Sigmoid colon (tissue), 7 donors: Measurements from ENCODE around the gene CHRNB1. TPM values are rescaled to one million over a fixed set of nuclear protein-coding genes. Genes with fewer than 3 reads are reported as not detected.

Experiments
- DNase-seq: peaks from one replicate; pipeline ENCODE4 v3.0.0-alpha.2; 2019
- H3K27ac ChIP-seq, 4 donors: fragments of 200-600 bp; sonication (generic); one replicate each; pipeline ENCODE4 v1.5.1; 2016 to 2019; ENCODE audit warnings: mild to moderate bottlenecking in 1 of 4
- H3K27me3 ChIP-seq, 3 donors: fragments of 200-600 bp; sonication (generic); one replicate each; pipeline ENCODE4 v1.5.1; 2019; ENCODE audit warnings: mild to moderate bottlenecking in 1 of 3
- H3K36me3 ChIP-seq, 4 donors: fragments of 200-600 bp; sonication (generic); one replicate each; pipeline ENCODE4 v1.5.1; 2016 to 2019
- H3K4me1 ChIP-seq, 4 donors: fragments of 200-600 bp; sonication (generic); one replicate each; pipeline ENCODE4 v1.5.1; 2017 to 2019
- H3K4me3 ChIP-seq, 4 donors: fragments of 200-600 bp; sonication (generic); one replicate each; pipeline ENCODE4 v1.5.1; 2017 to 2019; ENCODE audit warnings: mild to moderate bottlenecking in 2 of 4, moderate library complexity in 1 of 4
- H3K9me3 ChIP-seq, 4 donors: fragments of 200-600 bp in 3 of 4; sonication (generic) in 3 of 4; one replicate each; pipeline versions ENCODE4 v1.5.1 to v1.6.1; 2013 to 2019
- EP300 ChIP-seq, 4 donors: sonication (generic); formaldehyde crosslinking; IDR thresholded peaks; one replicate each; pipeline ENCODE4 v1.6.1; 2017; ENCODE audit warnings: antibody characterized with exemption in 4 of 4
- POLR2A ChIP-seq, 2 donors: fragments of 450-650 bp; IDR thresholded peaks; one replicate each; pipeline ENCODE4 v1.6.1; 2016; ENCODE audit warnings: antibody characterized with exemption in 2 of 2, mild to moderate bottlenecking in 2 of 2, moderate library complexity in 2 of 2
- POLR2AphosphoS5 ChIP-seq, 4 donors: sonication (generic); formaldehyde crosslinking; IDR thresholded peaks; one replicate each; pipeline ENCODE4 v1.6.1; 2017; ENCODE audit warnings: antibody characterized with exemption in 4 of 4
- WGBS, 2 donors: extraction: QIAGEN DNeasy Blood & Tissue Kit; methylation state at CpG; one replicate each; pipeline ENCODE4 v1.1.7; 2013; 5-methylcytosine and 5-hydroxymethylcytosine counted together
- intact Hi-C: fragments of 100-400 bp; cut with DNase I; formaldehyde crosslinking; loops from one replicate; pipeline ENCODE4 v1.15.1; 2023
- polyA plus RNA-seq, 3 donors: library from polyadenylated mRNA; stranded (reverse); fragments of 200-250 nt; gene quantifications; one replicate each; pipeline ENCODE4 v1.2.3, GENCODE V29; 2013
- total RNA-seq, 4 donors: library from RNA; depleted of rRNA; stranded (reverse); fragments of >200 nt; gene quantifications; one replicate each; pipeline ENCODE4 v1.1.0, GENCODE V29; 2016
- TF ChIP-seq, protein P1 (sequence below), 4 experiments: fragments of 450-650 bp in 3 of 4; fragments of 200-600 bp in 1 of 4; IDR thresholded peaks; one replicate each; pipeline ENCODE4 v1.5.1; 2016 to 2019; ENCODE audit warnings: antibody characterized with exemption in 4 of 4, mild to moderate bottlenecking in 3 of 4, moderate library complexity in 2 of 4
- donor health status: healthy with polysubstance abuse.
- donor health status: Bipolar disorder and iron deficiency.
- donor health status: healthy.

Gene CHRNB1
- total and polyA plus RNA-seq, 7 donors: 4.2 to 13.2 (median 7.5) TPM

DNA sequence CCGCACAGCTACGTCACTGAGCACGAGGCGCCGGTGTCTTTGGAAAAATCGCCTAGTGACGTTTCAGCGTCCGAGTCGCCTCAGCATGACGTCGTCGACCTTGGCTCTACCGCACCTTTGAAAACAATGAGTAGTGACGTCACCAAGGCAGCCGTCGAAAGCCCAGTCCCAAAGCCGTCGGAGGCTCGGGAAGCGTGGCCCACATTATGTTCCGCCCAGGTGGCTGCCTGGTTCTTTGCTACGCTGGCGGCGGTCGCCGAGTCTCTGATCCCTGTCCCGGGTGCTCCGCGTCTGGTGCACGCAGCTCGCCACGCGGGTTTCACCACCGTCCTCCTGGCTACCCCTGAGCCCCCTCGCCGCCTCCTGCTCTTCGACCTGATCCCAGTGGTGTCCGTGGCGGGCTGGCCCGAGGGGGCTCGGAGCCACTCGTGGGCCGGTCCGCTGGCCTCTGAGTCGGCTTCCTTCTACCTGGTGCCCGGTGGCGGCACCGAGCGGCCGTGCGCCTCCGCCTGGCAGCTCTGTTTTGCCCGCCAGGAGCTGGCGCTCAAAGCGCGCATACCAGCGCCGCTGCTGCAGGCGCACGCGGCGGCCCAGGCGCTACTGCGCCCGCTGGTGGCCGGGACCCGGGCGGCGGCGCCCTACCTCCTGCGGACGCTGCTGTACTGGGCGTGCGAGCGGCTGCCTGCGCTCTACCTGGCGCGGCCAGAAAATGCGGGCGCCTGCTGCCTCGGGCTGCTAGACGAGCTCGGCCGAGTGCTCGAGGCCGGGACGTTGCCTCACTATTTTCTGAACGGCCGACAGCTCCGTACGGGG lies 8.1 kb upstream of the CHRNB1 start:
- peaks cover 44 to 73% (median 72%) of the 10 kb centered on the region in 3 donors for H3K27me3 ChIP-seq
- H3K36me3 ChIP-seq: no peaks in the 10 kb centered on the region
- peak overlapping the region; percentile 44 to 73 (median 58) for H3K27ac ChIP-seq
- peak; percentile 87 for DNase-seq
- TF ChIP-seq POLR2A (IDR thresholded peaks at IDR 0.05) (no peak), POLR2AphosphoS5 (IDR thresholded peaks at IDR 0.05) (peak in 2 of 4 donors; percentile 7 to 45), EP300 (IDR thresholded peaks at IDR 0.05) (no peak)
- TF ChIP-seq, protein P1, sequence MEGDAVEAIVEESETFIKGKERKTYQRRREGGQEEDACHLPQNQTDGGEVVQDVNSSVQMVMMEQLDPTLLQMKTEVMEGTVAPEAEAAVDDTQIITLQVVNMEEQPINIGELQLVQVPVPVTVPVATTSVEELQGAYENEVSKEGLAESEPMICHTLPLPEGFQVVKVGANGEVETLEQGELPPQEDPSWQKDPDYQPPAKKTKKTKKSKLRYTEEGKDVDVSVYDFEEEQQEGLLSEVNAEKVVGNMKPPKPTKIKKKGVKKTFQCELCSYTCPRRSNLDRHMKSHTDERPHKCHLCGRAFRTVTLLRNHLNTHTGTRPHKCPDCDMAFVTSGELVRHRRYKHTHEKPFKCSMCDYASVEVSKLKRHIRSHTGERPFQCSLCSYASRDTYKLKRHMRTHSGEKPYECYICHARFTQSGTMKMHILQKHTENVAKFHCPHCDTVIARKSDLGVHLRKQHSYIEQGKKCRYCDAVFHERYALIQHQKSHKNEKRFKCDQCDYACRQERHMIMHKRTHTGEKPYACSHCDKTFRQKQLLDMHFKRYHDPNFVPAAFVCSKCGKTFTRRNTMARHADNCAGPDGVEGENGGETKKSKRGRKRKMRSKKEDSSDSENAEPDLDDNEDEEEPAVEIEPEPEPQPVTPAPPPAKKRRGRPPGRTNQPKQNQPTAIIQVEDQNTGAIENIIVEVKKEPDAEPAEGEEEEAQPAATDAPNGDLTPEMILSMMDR (IDR thresholded peaks at IDR 0.05): peak; percentile 23 to 86 (median 68)
- intact Hi-C loops: loop anchor here (1.0 to 2.0 kb wide), 4 partner anchors 32 to 124 kb away; partner anchors contain the start of genes SENP3 and TMEM256
- peaks cover 0 to 58% (median 51%) of the 10 kb centered on the region in 4 donors for H3K4me1 ChIP-seq
- H3K4me3 ChIP-seq: peak overlapping the region in 3 of 4 donors; percentile 15 to 43 (median 37)
- H3K9me3 ChIP-seq: no peaks in the 10 kb centered on the region
- WGBS, 2 donors: 5 to 12% methylated on average over 92 of the region's 92 CpGs

DNA sequence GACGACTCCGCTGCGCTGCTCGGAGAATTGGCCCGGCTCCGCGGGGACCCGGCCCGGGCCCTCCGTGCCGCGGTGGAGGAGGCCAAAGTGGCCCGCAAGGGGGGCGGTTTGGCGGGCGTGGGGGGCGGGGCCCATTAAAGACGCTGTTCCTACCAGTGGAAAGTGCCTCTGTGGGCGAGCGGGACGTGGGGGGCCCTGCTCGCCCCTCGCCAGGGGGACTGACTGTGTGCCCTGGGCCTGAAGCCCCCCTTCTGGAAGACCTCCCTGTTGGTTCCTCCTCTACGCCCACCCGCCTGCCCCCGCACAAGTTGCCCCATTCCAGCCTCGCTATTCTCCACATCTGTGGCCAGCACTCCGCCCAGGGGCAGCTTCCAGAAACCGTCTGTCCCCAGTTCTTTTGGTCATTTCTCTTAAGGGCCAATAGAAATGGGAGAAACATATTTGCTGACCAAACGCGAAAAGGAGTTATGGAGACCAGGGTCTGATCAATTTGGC lies 7.4 kb upstream of the CHRNB1 start:
- H3K9me3 ChIP-seq: no peaks in the 10 kb centered on the region
- 33 to 40% methylated on average over 31 of the region's 31 CpGs for WGBS, 2 donors
- H3K36me3 ChIP-seq: no peaks in the 10 kb centered on the region
- H3K27me3 ChIP-seq: peaks cover 44 to 74% (median 74%) of the 10 kb centered on the region in 3 donors
- intact Hi-C loops: loop anchor here (1.0 to 2.0 kb wide), 4 partner anchors 33 to 123 kb away; partner anchors contain the start of genes SENP3 and TMEM256
- peak overlapping the region in 3 of 4 donors; percentile 15 to 43 (median 37) for H3K4me3 ChIP-seq
- peaks cover 0 to 58% (median 51%) of the 10 kb centered on the region in 4 donors for H3K4me1 ChIP-seq
- DNase-seq: no peak
- H3K27ac ChIP-seq: peak overlapping the region in 2 of 4 donors; percentile 61 to 73
- TF ChIP-seq POLR2AphosphoS5 (IDR thresholded peaks at IDR 0.05) (no peak), EP300 (IDR thresholded peaks at IDR 0.05) (no peak), POLR2A (IDR thresholded peaks at IDR 0.05) (no peak)
- TF ChIP-seq, protein P1 (IDR thresholded peaks at IDR 0.05): no peak

DNA sequence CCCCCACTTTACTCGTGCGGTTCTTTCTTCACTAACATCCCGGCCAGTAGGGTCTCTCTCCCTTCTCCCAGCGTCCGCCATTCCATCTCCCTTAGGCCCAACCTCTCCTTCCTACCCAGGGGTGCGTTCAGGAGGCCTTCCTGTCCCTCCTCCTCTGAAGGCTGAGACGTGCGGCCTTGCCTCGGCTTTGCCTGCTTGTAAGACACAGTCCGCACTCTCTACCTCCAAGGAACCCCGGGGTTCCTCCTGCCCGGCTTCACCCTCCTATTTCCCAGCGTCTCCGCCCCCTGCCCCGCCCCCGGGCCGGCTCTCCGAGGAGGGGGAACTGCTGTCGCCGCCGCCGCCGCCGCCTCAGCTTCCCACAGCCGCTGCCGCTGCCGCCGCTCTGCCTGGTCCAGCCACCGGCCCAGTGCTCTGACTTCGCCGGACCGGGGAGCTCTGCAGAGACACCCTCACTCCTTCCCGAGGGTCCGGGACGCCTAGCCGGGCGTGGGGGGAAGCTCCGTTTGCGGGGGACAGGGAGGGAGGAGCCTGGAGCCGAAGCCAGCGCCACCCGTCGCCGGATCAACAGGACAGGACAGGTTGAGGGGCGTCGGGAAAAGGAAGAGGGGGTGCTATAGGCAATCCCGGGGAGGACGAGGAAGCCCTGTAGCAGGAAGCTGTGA lies 6.8 kb upstream of the CHRNB1 start:
- intact Hi-C loops: loop anchor here (1.0 to 2.0 kb wide), 4 partner anchors 33 to 123 kb away; partner anchors contain the start of genes SENP3 and TMEM256
- Histone ChIP-seq H3K36me3 (no peaks in the 10 kb centered on the region), H3K9me3 (no peaks in the 10 kb centered on the region), H3K4me3 (peak overlapping the region in 3 of 4 donors; percentile 13 to 35 (median 33)), H3K4me1 (peaks cover 0 to 58% (median 51%) of the 10 kb centered on the region in 4 donors), H3K27me3 (peaks cover 44 to 74% (median 74%) of the 10 kb centered on the region in 3 donors), H3K27ac (no peak overlapping the region)
- DNase-seq: no peak
- no peak for TF ChIP-seq EP300 (IDR thresholded peaks at IDR 0.05)
- TF ChIP-seq, protein P1 (IDR thresholded peaks at IDR 0.05): no peak
- no peak for TF ChIP-seq POLR2AphosphoS5 (IDR thresholded peaks at IDR 0.05)
- TF ChIP-seq POLR2A (IDR thresholded peaks at IDR 0.05): no peak
- 26 to 58% methylated on average over 48 of the region's 48 CpGs for WGBS, 2 donors

DNA sequence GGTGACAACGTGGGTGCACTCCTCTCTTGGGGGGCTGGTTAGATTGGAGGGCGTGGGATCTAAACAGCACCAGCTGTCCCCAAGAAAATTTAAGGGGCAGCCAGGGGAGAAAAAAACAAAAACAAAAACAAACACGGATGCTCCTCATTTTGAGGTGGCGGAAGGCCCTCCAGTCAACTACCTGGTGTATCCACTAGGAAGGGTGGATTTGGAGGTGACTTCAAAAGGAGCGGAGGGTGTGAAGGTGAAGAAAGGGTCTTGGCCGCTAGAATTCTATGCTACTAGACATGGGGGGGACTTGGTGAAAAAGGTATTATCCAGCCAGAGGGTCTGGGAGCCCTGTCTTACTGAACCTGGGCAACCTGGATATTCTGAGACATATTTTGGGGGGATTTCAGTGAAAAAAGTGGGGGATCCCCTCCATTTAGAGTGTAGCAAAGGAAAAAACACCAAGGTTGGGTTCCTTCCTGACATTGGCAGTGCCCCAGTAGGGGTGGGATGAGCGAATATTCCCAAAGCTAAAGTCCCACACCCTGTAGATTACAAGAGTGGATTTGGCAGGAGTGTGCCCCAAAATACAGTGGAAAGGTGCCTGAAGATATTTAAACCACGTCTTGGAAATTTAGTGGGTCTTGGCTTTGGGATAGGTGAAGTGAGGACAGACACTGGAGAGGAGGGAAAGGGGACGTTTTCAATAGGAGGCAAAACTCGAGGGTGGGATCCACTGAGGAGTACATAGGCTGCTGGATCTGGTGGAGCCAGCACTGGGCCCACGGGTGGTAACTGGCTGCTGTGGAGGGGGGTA lies 6.0 kb upstream of the CHRNB1 start:
- peaks cover 0 to 58% (median 51%) of the 10 kb centered on the region in 4 donors for H3K4me1 ChIP-seq
- WGBS, 2 donors: 54 to 59% methylated on average over 11 of the region's 11 CpGs
- no peak for TF ChIP-seq POLR2A (IDR thresholded peaks at IDR 0.05)
- no peak for TF ChIP-seq POLR2AphosphoS5 (IDR thresholded peaks at IDR 0.05)
- TF ChIP-seq EP300 (IDR thresholded peaks at IDR 0.05): no peak
- TF ChIP-seq, protein P1 (IDR thresholded peaks at IDR 0.05): no peak
- no peak for DNase-seq
- H3K9me3 ChIP-seq: no peaks in the 10 kb centered on the region
- intact Hi-C loops: no loop called here
- H3K27ac ChIP-seq: no peak overlapping the region
- no peaks in the 10 kb centered on the region for H3K36me3 ChIP-seq
- peaks cover 44 to 74% (median 68%) of the 10 kb centered on the region in 3 donors for H3K27me3 ChIP-seq
- H3K4me3 ChIP-seq: peak overlapping the region in 2 of 4 donors; percentile 33 to 35
